ENCODE measurements around the gene PTGDS.
A peak's percentile ranks its signal among the peaks of the same experiment; 100 is the strongest.

PTGDS gene

GRCh38 chr9:137026828-137027227 lies 49.5 kb downstream of the PTGDS start:
- DNase-seq: no peak

- no peak for DNase-seq
Observed at GRCh38 chr9:137027369-137028262, 50.3 kb downstream of the PTGDS start, which contains the start of gene ABCA2. Gene ABCA2 (minus strand): TSS chr9:137028237. CDS start chr9:137028140, 97 bp downstream.

- peak; percentile 63 to 72 for DNase-seq
Observed at GRCh38 chr9:137028263-137029057, 51.2 kb downstream of the PTGDS start.

- DNase-seq: peak; percentile 68 to 73
Observed at GRCh38 chr9:137029058-137029936, 52.0 kb downstream of the PTGDS start.

GRCh38 chr9:137030006-137030405 lies 52.7 kb downstream of the PTGDS start:
- DNase-seq: no peak

- DNase-seq: peak; percentile 52 to 64
Observed at GRCh38 chr9:137030538-137031527, 53.5 kb downstream of the PTGDS start.

Data from CD4-positive, alpha-beta T cell treated with Interleukin-4 for 1 hour (primary cell).